Measurements from ENCODE around the gene TBCCD1. TPM values are rescaled to one million over a fixed set of nuclear protein-coding genes. Genes with fewer than 3 reads are reported as not detected.
A peak's percentile ranks its signal among the peaks of the same experiment; 100 is the strongest.

Gene TBCCD1, protein sequence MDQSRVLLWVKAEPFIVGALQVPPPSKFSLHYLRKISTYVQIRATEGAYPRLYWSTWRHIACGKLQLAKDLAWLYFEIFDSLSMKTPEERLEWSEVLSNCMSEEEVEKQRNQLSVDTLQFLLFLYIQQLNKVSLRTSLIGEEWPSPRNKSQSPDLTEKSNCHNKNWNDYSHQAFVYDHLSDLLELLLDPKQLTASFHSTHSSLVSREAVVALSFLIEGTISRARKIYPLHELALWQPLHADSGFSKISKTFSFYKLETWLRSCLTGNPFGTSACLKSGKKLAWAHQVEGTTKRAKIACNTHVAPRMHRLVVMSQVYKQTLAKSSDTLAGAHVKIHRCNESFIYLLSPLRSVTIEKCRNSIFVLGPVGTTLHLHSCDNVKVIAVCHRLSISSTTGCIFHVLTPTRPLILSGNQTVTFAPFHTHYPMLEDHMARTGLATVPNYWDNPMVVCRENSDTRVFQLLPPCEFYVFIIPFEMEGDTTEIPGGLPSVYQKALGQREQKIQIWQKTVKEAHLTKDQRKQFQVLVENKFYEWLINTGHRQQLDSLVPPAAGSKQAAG
- 10 to 100 TPM; 16.6 to 19.8 (median 17.6) TPM for total RNA-seq

DNA sequence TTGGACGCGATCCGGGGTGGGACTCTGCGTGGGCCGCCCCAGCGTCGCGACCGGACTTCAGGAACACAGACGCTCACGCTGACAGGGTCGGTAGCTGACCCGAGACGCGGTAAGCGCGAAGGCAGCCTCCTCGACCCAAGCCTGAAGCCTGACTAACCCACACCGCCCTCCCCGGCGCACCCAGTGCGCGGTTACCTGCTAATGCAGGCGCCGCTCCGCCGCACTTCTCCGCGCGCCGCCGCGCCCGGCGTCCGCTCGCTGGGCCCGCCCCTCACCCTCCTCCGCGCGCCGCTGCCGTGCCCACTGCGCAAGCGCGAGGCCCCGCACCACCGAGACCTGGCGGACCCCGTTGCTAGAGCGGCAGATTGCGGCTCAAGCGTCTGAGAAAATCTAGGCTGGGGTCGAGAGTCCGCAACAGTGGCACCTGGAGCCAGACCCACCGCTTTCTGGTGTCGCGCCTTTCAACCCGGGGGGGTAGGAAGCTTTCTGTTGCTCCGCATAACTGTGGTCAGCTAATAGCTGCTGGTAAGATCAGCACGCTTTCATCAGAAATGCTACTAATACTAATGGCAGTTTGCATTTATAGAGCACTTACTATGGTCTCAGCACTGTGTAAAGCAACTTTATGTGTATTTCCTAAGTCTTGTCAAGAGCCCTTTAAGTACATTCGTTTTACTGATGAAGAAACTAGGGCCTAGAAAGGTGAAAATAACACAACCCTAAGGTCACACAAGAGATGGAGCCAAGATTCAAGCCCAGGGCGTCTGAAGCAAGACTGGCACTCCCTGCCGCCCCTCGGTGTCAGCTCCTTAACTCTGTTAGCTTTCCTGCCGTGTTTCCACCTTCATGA lies at the start of gene TBCCD1:
TBCCD1 (minus strand) TSS at position 268 of the 850 bp plus-strand sequence. CDS start 3,010 bp downstream, outside the sequence.
- peak within 1 kb of the TSS; percentile 87 for H3K4me3 ChIP-seq
- peaks cover 52% of the 10 kb centered on the region for H3K4me1 ChIP-seq
- peak; percentile 92 to 94 for DNase-seq (ENCODE audit: low spot score in 2 of 2)
- H3K36me3 ChIP-seq = no peaks in the 10 kb centered on the region
- H3K9me3 ChIP-seq = no peaks in the 10 kb centered on the region
- WGBS = under 1% methylated on average over 12 of the region's 66 CpGs
- peak within 1 kb of the TSS; percentile 90 for H3K27ac ChIP-seq
- TF ChIP-seq, protein P1, sequence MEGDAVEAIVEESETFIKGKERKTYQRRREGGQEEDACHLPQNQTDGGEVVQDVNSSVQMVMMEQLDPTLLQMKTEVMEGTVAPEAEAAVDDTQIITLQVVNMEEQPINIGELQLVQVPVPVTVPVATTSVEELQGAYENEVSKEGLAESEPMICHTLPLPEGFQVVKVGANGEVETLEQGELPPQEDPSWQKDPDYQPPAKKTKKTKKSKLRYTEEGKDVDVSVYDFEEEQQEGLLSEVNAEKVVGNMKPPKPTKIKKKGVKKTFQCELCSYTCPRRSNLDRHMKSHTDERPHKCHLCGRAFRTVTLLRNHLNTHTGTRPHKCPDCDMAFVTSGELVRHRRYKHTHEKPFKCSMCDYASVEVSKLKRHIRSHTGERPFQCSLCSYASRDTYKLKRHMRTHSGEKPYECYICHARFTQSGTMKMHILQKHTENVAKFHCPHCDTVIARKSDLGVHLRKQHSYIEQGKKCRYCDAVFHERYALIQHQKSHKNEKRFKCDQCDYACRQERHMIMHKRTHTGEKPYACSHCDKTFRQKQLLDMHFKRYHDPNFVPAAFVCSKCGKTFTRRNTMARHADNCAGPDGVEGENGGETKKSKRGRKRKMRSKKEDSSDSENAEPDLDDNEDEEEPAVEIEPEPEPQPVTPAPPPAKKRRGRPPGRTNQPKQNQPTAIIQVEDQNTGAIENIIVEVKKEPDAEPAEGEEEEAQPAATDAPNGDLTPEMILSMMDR (IDR thresholded peaks at IDR 0.05) = no peak
- peak; percentile 22 to 74 for TF ChIP-seq POLR2A (IDR thresholded peaks at IDR 0.05)
- TF ChIP-seq POLR2AphosphoS5 (IDR thresholded peaks at IDR 0.05) = peak in 2 of 3 donors; percentile 48 to 49
- H3K27me3 ChIP-seq = no peaks in the 10 kb centered on the region

DNA sequence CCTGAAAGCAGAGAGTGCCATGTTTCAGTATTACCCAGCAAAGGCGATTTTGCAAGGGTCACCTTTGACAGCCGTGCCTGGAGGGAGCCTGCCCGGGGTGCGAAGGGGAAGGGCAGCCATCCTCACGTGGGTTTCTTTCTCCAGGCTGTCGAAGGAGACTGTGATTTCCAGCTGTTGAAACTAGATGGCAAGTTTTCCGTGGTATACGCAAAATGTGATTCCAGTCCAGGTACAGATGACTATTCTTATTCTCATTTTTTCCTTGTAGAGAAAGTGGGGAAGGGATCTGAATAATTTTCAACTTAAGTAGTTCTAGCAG lies 49.1 kb upstream of the TBCCD1 start:
- DNase-seq (ENCODE audit: low spot score in 2 of 2) = no peak
- TF ChIP-seq EP300 (IDR thresholded peaks at IDR 0.05) (no peak), POLR2A (IDR thresholded peaks at IDR 0.05) (no peak), POLR2AphosphoS5 (IDR thresholded peaks at IDR 0.05) (no peak)
- TF ChIP-seq, protein P1 (IDR thresholded peaks at IDR 0.05) = no peak
- WGBS = 76% methylated on average over 8 of the region's 8 CpGs
- Histone ChIP-seq H3K27ac (no peak overlapping the region), H3K36me3 (no peaks in the 10 kb centered on the region), H3K27me3 (peaks cover 26% of the 10 kb centered on the region), H3K9me3 (no peaks in the 10 kb centered on the region), H3K4me1 (peaks cover 20% of the 10 kb centered on the region), H3K4me3 (no peak overlapping the region)

DNA sequence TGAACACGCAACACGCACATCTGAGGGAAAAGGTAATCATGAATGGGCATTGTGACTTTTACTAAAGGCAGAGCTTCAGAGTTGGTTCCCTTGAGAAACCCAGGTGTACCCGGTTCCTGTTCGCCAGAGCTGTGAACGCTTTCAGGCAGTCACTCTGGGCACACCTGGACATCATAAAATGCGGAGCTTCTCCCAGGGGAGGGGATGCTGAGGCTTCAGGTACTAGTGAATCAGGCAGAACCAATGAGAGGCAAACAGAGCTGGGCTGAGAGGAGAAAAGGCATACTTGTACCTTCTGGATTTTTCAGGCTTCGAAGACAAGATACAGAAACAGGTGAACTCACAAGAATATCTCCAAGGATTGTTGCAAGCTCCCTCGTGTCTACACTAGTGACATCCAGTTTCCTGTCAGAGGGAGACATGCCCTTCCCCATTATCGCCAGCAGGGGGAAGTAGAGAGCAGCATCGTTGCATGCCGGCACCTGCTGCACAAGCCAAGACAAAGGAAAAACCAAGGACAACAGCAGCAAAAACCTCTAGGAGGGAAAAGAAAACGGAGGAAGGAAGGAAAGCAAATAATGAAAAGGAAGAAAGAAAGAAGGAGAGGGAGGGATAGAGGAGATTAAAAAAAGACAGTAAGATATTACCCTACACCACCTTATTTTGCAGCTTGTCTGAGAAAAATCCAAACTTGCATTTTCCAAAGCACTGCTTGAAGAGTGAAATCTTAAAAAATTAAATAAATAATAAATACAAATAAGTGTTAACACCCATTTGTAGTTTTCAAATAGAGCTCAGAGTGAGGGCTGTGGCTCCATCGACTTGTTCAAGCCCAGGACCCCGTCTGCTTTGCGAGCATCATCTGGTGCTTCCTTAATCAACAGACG lies 47.7 kb upstream of the TBCCD1 start:
- no peak overlapping the region for H3K27ac ChIP-seq
- no peaks in the 10 kb centered on the region for H3K9me3 ChIP-seq
- TF ChIP-seq, protein P1 (IDR thresholded peaks at IDR 0.05) = peak; percentile 92 to 95
- no peak for TF ChIP-seq EP300 (IDR thresholded peaks at IDR 0.05)
- no peaks in the 10 kb centered on the region for H3K36me3 ChIP-seq
- peaks cover 26% of the 10 kb centered on the region for H3K27me3 ChIP-seq
- 34% methylated on average over 16 of the region's 16 CpGs for WGBS
- peaks cover 20% of the 10 kb centered on the region for H3K4me1 ChIP-seq
- no peak overlapping the region for H3K4me3 ChIP-seq
- peak in 1 of 2 donors; percentile 74 for DNase-seq (ENCODE audit: low spot score in 2 of 2)

DNA sequence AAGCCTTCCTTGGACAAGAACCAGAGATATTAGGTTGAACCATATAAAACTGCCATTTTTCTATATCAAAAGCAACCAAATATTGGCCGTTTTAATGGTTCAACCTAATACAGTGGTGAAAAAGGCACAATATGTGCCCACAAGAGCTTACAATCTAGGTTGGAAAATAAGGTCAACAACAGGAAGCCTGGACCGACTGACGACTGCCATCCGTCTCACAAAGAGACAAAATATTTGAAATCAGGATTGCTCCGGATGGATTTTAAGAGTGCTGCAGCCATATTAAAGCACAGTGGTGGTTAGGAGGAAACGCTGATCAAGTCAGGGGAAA lies 47.1 kb upstream of the TBCCD1 start:
- no peak overlapping the region for H3K4me3 ChIP-seq
- no peaks in the 10 kb centered on the region for H3K9me3 ChIP-seq
- no peaks in the 10 kb centered on the region for H3K36me3 ChIP-seq
- H3K27ac ChIP-seq = no peak overlapping the region
- TF ChIP-seq POLR2AphosphoS5 (IDR thresholded peaks at IDR 0.05) = no peak
- TF ChIP-seq EP300 (IDR thresholded peaks at IDR 0.05) = no peak
- TF ChIP-seq, protein P1 (IDR thresholded peaks at IDR 0.05) = no peak
- TF ChIP-seq POLR2A (IDR thresholded peaks at IDR 0.05) = no peak
- peaks cover 20% of the 10 kb centered on the region for H3K4me1 ChIP-seq
- DNase-seq (ENCODE audit: low spot score in 2 of 2) = no peak
- 51% methylated on average over 6 of the region's 6 CpGs for WGBS
- peaks cover 26% of the 10 kb centered on the region for H3K27me3 ChIP-seq
